Stimulated activated CD8-positive, alpha-beta memory T cell treated with anti-CD3 and anti-CD28 coated beads, Interleukin-15, amount 100 ng/mL, for 24 hours (primary cell): ENCODE measurements around the gene EPHA6.
"Not testable (repeated sequence)": the region's sequence is repeated elsewhere in the genome, so short reads cannot be mapped to it uniquely, and the experiment has no call there.

ENCODE experiments used
- DNase-seq: peaks from one replicate; pipeline ENCODE4 v3.0.0-alpha.2; 2020; ENCODE audit warnings: low read depth

EPHA6 gene

GRCh38 chr3:97464035-97464434, 649.6 kb downstream of the EPHA6 start:
- no peak for DNase-seq

- no peak for DNase-seq
Measured at GRCh38 chr3:97470481-97470880, 656.1 kb downstream of the EPHA6 start.

- DNase-seq = no peak
Measured at GRCh38 chr3:97479740-97480139, 665.3 kb downstream of the EPHA6 start.

GRCh38 chr3:97480696-97481289, 666.4 kb downstream of the EPHA6 start:
- not testable (repeated sequence) for DNase-seq

DNA sequence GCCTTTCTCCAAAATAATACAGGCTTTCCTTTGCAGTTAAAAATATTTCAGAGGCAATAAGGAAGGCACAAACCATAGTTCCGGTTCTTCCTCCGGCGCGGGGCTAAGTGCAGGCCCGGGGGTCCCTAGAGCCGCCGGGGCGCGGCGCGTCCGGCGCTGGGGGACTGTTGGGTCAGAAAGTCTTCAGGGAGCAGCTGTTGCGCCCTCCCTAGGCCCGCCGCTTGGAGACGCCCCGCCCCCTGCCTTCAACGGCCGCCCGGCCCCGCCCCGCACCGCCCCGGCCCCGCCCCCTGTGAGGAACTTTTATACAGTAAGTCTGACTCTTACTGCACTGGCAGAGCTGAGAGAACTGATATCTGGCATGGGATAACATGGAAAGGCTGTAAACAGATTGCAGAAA, 667.0 kb downstream of the EPHA6 start:
- DNase-seq = no peak

GRCh38 chr3:97485206-97485605, 670.8 kb downstream of the EPHA6 start:
- no peak for DNase-seq

- no peak for DNase-seq
Measured at GRCh38 chr3:97487587-97487986, 673.2 kb downstream of the EPHA6 start.

- no peak for DNase-seq
Measured at GRCh38 chr3:97488741-97489140, 674.3 kb downstream of the EPHA6 start.

DNA sequence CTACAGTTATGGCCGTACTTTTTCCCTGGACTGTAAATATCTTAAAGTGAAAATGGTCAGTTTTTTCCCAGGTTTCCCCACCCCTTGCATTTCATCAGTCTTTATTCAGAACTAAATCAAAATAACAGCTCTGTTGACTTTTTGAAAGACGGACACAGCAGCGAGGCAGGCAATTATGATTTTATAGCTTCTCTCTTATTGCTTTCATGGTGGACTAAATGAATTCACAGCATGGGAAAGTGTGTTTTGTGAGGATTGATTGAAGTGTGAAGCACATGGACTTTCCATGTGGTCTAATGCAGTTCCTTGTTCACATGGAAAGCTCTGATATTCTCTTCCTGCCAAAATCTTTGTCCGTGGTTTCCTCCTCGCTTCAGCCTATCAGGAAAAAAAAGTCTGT, 681.5 kb downstream of the EPHA6 start:
- DNase-seq = no peak

GRCh38 chr3:97497138-97497537, 682.7 kb downstream of the EPHA6 start:
- DNase-seq = no peak

DNA sequence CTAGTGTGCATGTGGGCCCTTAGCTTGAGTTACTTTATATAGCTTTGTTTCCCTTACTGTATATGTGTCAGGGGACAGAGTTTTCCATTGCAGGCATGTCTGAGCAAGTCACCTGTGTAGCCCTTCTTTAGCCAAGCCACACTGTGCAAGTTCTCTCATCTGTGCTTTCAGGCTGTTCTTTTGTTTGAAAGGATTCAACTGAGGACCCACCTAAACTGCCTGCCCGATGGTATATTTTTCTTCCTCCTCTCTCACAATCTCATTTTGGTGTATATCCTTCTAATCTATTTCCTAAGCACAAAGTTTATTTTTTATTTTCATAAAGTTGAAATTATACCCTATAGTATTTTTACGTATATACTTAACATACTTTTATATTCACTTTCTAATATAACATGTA, 690.1 kb downstream of the EPHA6 start:
- DNase-seq = no peak

- DNase-seq = no peak
Measured at GRCh38 chr3:97510795-97511194, 696.4 kb downstream of the EPHA6 start.

GRCh38 chr3:97515076-97515475, 700.7 kb downstream of the EPHA6 start:
- no peak for DNase-seq

- DNase-seq = no peak
Measured at GRCh38 chr3:97530691-97531090, 716.3 kb downstream of the EPHA6 start.

- DNase-seq = not testable (repeated sequence)
Measured at GRCh38 chr3:97547573-97547972, 733.2 kb downstream of the EPHA6 start.

DNA sequence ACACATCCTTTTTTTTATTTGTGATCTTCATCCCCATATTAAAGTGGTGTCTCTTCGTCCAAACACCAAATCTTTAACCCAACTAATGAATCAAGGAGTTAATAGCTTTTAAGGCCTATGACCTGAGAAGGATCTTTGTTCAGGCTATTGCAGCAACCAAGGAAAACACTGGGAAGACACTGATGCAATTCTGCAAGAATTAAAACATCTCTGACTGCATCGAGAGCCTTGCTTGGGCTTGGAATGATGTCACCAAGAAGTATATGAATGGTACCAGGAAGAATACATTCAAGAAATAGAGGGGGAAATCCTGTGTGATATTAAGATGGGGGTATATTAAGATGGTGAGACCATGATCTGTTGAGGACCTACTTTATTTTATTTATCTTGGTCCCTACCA, 736.0 kb downstream of the EPHA6 start:
- no peak for DNase-seq

GRCh38 chr3:97552186-97552585, 737.8 kb downstream of the EPHA6 start:
- DNase-seq = no peak

DNA sequence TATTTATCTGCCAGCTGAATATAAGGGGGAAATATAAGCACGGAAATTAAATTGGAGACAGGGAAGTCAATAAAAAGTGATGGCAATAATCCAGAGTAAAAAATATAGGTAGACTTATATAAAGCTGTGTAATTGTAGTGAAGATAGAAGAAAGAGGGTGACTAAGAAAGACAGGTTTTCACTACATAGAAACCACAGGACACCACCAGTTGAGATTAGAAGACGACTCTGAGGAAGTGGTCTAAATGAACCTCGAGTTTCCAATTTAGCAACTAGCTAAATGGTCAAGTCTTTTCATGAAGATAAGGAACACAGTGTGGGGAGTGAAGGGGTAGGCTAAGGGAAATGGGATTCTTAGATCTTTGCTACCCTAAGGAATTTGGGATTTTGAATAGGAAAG, 761.3 kb downstream of the EPHA6 start:
- no peak for DNase-seq

- DNase-seq = no peak
Measured at GRCh38 chr3:97576221-97576620, 761.8 kb downstream of the EPHA6 start.

GRCh38 chr3:97579365-97579764, 765.0 kb downstream of the EPHA6 start:
- no peak for DNase-seq

DNA sequence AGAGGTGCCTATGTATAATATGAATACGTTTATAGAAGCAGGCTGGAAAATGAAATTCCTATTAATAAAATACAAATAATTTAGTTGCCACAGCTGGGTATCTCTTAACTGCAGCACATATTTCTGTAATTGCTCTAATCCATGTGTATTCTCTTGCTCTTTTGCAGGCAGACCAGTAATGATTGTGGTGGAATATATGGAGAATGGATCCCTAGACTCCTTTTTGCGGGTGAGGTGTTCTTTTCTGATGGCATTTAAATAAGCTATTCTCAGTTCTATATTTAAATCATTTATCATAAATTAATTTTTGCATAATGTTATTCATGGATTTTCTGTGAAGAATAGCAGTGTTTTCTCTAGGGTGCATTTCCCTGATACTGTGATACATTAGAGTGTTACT, 796.2 kb downstream of the EPHA6 start:
- no peak for DNase-seq

DNA sequence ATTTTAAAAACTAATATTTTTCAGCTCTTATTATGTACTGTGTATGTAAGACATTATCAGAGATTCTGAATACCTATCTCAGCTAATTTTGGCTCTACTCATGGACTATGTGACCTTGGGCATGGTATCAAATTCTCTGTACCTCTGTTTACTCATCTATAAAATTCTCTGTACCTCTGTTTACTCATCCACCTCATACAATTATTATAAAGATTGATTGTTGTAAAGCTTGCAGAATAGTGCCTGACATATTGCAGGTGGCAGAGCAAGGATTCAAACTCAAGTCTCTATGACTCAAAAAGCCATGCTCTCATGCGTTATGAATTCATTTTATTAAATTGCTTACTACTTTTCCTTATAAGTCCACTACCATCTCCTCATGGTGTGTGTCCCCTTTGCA, 798.2 kb downstream of the EPHA6 start:
- DNase-seq = no peak

- DNase-seq = no peak
Measured at GRCh38 chr3:97613139-97613538, 798.7 kb downstream of the EPHA6 start.

DNA sequence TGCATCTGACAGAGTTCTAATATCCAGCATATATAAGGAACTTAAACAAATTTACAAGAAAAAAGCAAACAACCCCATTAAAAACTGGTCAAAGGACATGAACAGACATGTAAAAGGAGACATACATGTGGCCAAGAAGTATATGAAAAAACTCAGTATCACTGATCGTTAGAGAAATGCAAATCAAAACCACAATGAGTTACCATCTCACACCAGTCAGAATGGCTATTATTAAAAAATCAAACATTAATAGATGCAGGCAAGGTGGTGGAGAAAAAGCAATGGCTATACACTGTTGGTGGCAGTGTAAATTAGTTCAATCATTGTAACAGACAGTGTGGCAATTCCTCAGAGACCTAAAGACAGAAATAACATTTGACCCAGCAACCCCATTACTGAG, 806.1 kb downstream of the EPHA6 start:
- DNase-seq = not testable (repeated sequence)

DNA sequence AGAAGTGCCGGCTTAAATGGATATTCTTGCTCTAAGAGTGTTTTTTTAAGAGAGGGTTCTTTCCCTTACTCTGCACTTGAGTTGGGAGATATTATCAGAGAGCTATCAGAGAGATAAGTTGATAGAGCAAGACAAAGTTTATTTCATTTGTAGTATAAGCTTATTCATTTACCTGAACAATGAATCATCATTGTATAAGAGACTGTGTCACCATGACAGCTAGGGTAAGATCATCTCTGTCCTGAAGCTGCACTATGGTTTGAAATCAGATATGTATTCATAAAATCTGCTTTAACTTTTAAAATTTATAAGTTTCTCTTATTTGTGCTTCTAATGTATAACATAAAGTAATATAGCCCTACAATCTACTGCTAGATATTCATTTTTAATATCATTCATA, 822.1 kb downstream of the EPHA6 start:
- DNase-seq = no peak
